Measurements from ENCODE around the gene DENND5A.
"Not testable (repeated sequence)": the region's sequence is repeated elsewhere in the genome, so short reads cannot be mapped to it uniquely, and the experiment has no call there.

The DENND5A gene

GRCh38 chr11:9264316-9265210 lies 587 bp downstream of the DENND5A start:
- DNase-seq, result peak; percentile 94 to 99 (median 96)

- DNase-seq, result peak; percentile 46 to 86 (median 72)
These were observed 1.3 kb downstream of the DENND5A start for GRCh38 chr11:9263840-9264315.

- not testable (repeated sequence) for DNase-seq
These were observed 4.4 kb downstream of the DENND5A start for GRCh38 chr11:9260838-9261146.

GRCh38 chr11:9259981-9260837 lies 4.9 kb downstream of the DENND5A start:
- DNase-seq, result no peak

GRCh38 chr11:9258279-9258678 lies 6.9 kb downstream of the DENND5A start:
- not testable (repeated sequence) for DNase-seq

GRCh38 chr11:9254416-9254815 lies 10.7 kb downstream of the DENND5A start:
- no peak for DNase-seq

- no peak for DNase-seq
These were observed 12.1 kb downstream of the DENND5A start for GRCh38 chr11:9253086-9253485.

GRCh38 chr11:9251311-9251710 lies 13.8 kb downstream of the DENND5A start:
- no peak for DNase-seq

GRCh38 chr11:9250139-9250582 lies 15.0 kb downstream of the DENND5A start:
- peak in 1 of 4 experiments; percentile 13 for DNase-seq

GRCh38 chr11:9249252-9249651 lies 15.9 kb downstream of the DENND5A start:
- DNase-seq, result no peak

- no peak for DNase-seq
These were observed 17.3 kb downstream of the DENND5A start for GRCh38 chr11:9247863-9248262.

- not testable (repeated sequence) for DNase-seq
These were observed 28.9 kb downstream of the DENND5A start for GRCh38 chr11:9236242-9236641.

GRCh38 chr11:9232482-9232881 lies 32.7 kb downstream of the DENND5A start:
- no peak for DNase-seq

- peak; percentile 55 to 81 (median 68) for DNase-seq
These were observed 33.3 kb downstream of the DENND5A start for GRCh38 chr11:9231848-9232177.

- no peak for DNase-seq
These were observed 34.9 kb downstream of the DENND5A start for GRCh38 chr11:9230296-9230695.

GRCh38 chr11:9228091-9228490 lies 37.1 kb downstream of the DENND5A start:
- DNase-seq, result no peak

GRCh38 chr11:9225748-9226298 lies 39.3 kb downstream of the DENND5A start:
- DNase-seq, result no peak

GRCh38 chr11:9222654-9223053 lies 42.5 kb downstream of the DENND5A start:
- DNase-seq, result no peak

- not testable (repeated sequence) for DNase-seq
These were observed 44.3 kb downstream of the DENND5A start for GRCh38 chr11:9220853-9221252.

GRCh38 chr11:9219572-9219971 lies 45.6 kb downstream of the DENND5A start:
- no peak for DNase-seq

GRCh38 chr11:9219115-9219514 lies 46.0 kb downstream of the DENND5A start:
- no peak for DNase-seq

- no peak for DNase-seq
These were observed 50.4 kb downstream of the DENND5A start for GRCh38 chr11:9214765-9215164.

GRCh38 chr11:9211322-9211721 lies 53.8 kb downstream of the DENND5A start:
- no peak for DNase-seq

All from suppressor macrophage (primary cell).